HG03457 (cell line): ENCODE results near the gene RFWD3.

ENCODE experiments used
- ATAC-seq: cut with Tn5 transposase; IDR thresholded peaks from one replicate; pipeline ENCODE4 v1.9.1; 2021; ENCODE audit warnings: moderate number of reproducible peaks; ENCODE audit not compliant: unreplicated experiment

RFWD3 gene

DNA sequence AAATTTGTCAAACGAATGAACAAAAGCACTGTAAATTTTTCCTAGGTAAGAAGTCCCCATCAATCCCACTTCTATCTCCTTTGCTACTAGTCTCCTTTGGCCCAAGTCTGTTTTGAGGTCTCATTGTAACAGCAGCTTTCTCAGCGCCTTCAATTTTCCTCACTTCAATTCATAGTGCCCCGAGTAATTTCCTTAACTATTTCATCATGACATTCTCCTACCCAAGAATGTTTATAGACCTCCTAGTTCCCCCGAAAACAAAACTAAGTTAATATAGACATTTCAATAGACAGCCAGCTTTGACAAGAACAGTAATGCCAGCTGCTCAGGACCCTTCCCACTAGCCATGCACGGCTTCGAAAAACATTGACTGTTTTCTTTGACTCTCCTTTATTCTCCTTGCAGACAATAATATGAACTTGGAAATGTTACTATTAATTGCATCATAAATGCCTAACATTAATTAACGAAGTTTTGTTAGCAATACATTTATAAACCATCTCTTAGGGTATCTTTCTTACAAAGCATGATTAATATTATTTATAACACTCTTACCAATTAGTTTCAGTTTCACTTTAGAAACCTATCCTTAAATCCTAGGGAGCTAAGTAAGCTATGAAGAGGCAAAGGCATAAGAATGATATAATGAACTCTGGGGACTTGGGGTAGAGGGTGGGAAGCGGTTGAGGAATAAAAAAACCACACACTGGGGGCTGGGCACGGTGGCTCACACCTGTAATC, 82.6 kb downstream of the RFWD3 start:
- ATAC-seq = no peak

DNA sequence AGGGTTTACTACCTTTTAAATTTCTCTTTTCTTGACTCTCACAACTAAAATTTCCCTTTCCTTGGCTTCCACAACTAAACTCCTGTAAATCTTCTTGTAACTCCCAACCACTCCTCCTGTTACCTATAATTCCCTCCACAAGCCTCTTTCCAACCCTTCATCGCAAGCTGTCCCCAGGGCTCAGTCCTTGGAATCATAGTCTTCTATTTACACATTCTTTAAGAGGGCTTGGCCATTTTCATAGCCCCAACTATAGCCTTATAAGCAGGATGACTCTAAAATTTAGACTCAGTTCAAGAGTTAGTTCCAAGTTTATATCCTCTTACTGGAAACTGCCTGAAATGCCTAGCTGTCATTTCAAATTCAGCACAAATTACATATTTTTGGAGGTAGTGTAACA, 83.7 kb downstream of the RFWD3 start:
- no peak for ATAC-seq

DNA sequence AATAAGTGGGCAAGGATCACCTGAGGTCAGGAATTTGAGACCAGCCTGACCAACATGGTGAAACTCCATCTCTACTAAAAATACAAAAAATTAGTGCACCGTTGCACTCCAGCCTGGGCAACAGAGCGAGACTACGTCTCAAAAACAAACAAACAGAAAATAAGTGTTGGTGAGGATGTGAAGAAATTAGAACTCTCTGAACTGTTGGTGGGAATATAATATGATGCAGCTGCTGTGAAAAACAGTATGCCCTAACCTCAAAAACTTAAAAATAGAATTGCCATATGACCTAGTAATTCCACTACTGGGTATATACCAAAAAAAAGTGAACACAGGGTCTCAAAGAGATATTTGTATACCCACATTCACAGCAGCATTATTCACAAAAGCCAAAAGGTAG, 85.8 kb downstream of the RFWD3 start:
- ATAC-seq = no peak

DNA sequence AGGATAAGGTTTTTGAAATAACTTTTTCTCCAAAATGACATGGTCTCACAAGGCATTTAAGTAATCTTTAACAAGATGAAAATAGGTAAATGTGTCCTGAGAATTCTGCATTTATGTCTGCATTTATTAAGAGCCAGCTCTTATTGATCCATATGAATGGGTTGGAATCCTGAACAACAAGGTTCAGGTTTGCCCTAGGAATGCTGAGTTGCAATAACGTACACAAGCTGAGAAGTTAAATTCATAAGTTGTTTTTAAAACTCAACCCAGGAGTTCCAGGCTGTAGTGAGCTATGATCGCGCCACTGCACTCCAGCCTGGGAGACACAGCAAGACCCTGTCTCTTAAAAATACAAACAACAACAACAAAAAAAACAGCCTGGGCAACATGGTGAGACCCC, 87.8 kb downstream of the RFWD3 start:
- no peak for ATAC-seq

DNA sequence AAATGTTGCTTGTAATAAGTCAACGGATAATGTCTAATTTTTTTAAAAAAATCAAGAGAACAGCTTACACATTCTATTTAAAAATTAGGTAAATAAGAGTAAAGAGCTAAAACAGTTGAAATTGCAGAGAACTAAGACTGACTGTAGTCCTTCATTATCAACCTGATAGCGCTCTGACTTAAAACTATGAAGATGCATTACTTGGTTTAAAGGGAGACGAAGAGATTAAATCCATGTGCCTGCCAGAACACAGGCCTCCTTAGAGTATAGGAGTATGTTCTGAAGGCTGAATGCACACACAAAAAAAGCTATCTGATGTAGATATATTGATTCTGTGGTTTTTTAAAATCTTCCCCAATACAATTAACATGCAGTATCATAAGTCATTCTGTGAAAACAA, 88.2 kb downstream of the RFWD3 start:
- no peak for ATAC-seq

DNA sequence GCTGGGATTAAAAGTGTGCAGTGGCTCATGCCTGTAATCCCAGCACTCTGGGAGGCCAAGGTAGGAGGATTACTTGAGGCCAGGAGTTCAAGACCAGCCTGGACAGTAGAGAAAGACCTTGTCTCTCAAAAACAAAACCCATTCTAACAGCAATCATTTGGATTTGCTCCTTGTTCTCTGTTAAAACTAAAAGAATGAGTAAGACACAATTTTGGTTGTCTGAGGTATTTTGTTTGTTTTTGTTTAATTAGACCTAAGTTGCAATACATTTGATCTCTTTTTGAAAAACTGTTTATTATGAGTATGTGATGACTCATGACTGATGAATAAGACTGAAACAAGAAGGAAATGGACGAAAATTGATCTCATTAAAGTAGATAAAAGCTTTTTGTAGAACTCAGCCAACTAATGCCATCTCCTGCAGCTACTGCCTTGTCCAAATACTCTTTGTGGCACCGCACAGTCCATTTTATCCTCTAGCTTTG, 88.8 kb downstream of the RFWD3 start:
- no peak for ATAC-seq

DNA sequence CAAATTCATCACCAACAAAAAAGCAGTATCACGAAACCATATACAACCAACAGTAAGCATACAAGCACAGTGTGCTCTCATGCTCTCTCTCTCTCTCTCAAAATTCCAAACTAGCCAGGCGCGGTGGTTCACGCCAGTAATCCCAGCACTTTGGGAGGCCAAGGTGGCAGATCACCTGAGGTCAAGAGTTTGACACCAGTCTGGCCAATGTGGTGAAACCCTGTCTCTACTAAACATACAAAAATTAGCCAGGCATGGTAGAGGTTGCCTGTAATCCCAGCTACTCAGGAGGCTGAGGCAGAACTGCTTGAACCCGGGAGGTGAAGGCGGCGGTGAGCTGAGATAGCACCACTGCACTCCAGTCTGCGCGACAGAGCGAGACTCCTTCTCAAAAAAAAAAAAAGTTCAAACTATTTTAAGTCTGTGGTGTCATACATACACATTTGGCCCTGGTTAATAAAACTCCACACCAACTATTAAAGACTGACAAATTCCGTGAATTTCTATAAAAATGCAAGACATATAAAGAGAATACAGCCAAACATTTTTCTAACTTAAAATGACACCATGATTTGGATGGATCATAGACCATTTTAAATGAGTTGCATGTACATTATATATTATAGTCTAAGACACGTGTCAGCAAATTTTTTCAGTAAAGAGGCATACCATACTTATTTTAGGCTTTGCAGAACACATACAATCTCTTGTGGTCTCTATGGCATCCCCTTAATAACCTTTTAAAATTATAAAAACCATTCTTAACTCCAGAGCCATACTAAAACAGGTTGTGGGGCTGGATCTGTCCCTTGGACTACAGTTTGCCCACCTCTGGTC, 90.7 kb downstream of the RFWD3 start:
- no peak for ATAC-seq

DNA sequence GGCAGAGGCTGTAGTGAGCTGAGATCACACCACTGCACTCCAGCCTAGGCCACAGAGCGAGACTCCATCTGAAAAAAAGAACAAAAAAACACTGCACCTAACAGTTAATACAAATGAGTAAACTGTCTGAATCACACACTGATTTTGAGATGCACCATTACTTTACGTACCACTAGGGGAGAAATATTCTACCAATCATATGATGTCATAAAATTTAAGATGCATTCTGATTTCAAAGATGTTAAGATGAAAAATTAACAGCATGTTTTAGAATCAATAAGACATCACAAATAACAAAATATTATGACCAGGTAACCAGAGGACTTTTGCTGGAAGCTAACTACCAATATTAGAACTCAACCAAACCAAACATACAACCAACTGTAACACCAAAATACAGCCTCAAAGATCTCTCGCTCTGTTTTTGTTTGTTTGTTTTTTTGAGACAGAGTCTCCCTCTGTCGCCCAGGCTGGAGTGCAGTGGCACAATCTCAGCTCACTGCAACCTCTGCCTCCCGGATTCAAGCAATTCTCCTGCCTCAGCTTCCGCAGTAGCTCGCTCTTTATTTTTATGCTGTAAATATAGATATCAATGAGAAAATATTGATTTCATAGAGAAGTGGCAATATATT, 91.4 kb downstream of the RFWD3 start:
- no peak for ATAC-seq

DNA sequence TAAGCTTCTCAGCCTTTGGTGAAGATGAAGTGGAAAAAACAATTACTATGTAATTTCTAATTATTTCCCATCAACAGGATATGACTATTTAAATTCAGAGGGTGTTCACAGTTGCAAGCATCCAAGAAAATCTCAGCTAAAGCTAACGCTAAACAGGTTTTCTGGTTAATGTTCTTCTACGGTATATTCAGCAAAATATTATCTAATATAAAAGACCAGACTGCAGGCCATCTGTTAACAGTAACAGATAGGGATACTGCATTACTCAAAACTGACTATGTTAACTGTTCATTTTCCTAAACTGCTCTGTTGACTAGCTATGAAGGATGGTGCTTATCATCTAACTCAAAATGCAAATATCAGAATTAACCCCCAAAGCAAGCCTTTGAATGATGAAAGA, 92.5 kb downstream of the RFWD3 start:
- no peak for ATAC-seq

DNA sequence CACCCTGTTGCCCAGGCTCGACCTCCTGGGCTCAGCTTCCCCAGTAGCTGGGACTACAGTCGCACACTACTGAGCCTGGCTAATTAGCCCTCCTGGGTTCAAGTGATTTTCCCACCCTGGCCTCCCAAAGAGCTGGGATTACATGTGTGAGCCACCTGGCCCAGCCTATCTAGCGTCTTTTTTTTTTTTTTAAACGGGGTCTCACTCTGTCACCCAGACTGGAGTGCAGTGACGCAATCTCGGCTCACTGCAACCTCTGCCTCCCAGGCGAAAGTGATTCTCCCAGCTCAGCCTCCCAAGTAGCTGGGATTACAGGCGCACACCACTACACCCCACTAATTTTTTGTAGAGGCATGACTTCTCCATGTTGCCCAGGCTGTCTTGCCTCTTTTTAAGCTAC, 93.1 kb downstream of the RFWD3 start:
- ATAC-seq = no peak
